ENCODE data around the gene RGS6.

- TF ChIP-seq, protein P1, sequence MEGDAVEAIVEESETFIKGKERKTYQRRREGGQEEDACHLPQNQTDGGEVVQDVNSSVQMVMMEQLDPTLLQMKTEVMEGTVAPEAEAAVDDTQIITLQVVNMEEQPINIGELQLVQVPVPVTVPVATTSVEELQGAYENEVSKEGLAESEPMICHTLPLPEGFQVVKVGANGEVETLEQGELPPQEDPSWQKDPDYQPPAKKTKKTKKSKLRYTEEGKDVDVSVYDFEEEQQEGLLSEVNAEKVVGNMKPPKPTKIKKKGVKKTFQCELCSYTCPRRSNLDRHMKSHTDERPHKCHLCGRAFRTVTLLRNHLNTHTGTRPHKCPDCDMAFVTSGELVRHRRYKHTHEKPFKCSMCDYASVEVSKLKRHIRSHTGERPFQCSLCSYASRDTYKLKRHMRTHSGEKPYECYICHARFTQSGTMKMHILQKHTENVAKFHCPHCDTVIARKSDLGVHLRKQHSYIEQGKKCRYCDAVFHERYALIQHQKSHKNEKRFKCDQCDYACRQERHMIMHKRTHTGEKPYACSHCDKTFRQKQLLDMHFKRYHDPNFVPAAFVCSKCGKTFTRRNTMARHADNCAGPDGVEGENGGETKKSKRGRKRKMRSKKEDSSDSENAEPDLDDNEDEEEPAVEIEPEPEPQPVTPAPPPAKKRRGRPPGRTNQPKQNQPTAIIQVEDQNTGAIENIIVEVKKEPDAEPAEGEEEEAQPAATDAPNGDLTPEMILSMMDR (IDR thresholded peaks at IDR 0.05): no peak
- no peak for TF ChIP-seq POLR2A (IDR thresholded peaks at IDR 0.05)
Measured at GRCh38 chr14:71943695-71944018, 11.4 kb downstream of the RGS6 start.
